HG03354 (cell line): Measurements from ENCODE around the gene CHD5.
"Not testable (repeated sequence)": the region's sequence is repeated elsewhere in the genome, so short reads cannot be mapped to it uniquely, and the experiment has no call there.

Experiments
- ATAC-seq: cut with Tn5 transposase; IDR thresholded peaks from one replicate; pipeline ENCODE4 v1.9.1; 2021; ENCODE audit warnings: mild to moderate bottlenecking; ENCODE audit not compliant: unreplicated experiment, poor library complexity, severe bottlenecking

Gene CHD5

GRCh38 chr1:6077061-6077460 is 103.1 kb downstream of the CHD5 start:
- not testable (repeated sequence) for ATAC-seq

GRCh38 chr1:6075748-6076147 is 104.4 kb downstream of the CHD5 start:
- ATAC-seq, result no peak

DNA sequence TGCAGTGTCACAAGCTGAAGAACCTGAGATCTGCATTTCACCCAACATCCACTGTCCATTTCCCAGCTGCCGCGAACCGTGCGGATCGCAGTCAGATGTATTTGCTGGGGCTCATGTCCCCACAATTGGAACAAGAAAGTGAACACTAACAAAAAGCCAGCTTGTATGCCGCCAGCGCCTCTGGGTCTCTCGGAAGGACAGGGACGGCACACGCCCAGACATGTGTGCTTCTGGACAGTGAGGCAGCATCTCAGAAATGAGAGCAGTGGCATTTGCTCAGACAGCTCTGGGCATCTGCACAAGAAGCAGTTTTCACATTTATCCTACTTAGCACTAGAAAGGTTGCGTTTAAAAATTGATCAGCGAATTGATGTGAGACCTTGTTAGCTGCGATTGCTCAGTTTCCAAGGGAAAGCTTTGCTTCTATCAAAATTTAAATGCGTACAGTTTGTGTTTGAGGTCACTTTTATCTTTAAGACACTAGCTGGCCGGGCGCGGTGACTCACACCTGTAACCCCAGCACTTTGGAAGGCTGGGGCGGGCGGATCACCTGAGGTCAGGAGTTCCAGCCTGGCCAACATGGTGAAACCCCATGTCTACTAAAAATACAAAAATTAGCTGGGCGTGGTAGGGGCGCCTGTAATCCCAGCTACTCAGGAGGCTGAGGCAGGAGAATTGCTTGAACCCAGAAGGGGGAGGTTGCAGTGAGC is 105.8 kb downstream of the CHD5 start:
- no peak for ATAC-seq

- no peak for ATAC-seq
These were observed 106.6 kb downstream of the CHD5 start for GRCh38 chr1:6073480-6074053.

GRCh38 chr1:6072774-6073479 is 107.2 kb downstream of the CHD5 start:
- no peak for ATAC-seq

- ATAC-seq, result no peak
These were observed 108.9 kb downstream of the CHD5 start for GRCh38 chr1:6071219-6071618.

DNA sequence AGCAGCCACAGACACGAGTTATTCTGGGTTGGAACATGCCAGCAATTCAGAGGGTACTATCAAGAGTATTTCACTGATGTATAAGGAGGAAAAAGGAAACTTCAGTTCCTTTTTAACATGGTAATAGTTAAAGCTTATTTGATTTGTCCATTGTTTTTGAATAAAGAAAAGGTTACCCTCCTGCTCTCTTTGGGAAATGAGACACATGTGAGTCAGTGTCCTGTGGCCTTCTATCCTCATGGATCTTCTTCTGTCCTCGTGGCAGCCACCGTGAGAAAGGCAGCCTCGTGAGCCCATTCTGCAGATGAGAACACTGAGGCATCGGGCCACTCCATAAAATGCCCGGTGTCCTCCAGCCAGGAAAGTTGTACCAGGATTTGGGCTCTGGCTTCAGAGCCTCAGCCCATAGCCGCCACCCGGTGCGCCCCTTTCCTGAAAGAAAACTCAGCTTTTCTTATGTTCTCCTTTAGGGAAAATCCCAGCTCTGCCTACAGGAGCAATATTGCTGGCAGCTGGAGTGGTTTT is 109.6 kb downstream of the CHD5 start:
- no peak for ATAC-seq

DNA sequence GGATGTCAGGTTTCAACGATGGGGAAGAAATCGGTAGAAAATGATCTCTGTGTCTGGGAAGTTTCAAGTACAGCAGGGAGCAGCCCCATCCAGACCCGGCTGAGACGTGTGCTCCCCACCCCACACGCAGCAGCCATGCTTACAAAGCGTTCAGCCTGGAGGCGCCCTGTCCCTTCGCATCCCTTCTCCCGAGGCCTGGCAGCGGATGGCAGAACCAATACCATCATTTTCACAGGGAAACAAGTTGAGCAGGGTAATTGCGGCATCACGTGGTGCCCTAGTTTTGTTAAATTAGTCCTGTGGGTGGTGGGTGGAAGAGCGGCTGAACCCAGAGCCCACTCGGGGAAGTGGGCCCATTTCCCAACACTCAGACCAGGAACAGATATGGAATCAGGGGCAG is 110.5 kb downstream of the CHD5 start:
- no peak for ATAC-seq

- no peak for ATAC-seq
These were observed 111.2 kb downstream of the CHD5 start for GRCh38 chr1:6068932-6069331.

DNA sequence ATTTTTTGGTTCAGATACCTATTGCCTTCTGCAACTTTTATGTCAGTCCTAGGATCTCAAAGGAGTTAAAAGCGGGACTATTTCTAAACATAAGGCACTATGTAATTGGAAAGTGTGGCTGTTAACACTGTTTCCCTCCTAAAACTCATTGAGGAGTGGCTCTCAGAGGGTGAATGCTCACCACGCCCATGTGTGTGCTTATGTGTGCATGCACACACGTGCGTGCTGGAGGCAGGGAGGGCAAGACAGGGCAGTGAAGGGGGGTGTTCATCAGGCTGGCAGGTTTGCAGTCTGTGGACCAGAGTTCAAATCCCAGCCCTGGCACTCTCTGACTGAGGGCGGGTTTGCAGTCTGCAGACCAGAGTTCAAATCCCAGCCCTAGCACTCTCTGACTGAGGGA is 112.0 kb downstream of the CHD5 start:
- ATAC-seq, result no peak

DNA sequence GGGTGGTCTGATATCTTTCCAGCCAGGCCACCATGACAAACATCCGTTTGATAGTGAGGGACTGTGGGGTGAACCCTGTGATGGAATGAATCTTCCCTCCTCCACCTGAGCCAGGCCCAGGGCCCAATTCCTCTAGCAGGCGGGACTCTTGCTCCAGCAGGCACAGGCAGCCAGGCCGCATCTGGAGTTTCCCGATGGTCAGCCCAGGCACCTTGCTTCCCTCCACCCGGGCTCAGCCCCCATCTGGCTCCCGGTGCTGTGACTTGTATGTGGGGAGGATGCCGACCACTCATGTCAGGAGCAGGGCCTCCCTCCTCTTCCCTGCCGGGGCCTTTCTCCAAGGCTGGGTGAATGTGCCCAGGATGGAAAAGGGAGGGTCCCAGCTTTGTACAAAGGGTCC is 113.4 kb downstream of the CHD5 start:
- ATAC-seq, result no peak

DNA sequence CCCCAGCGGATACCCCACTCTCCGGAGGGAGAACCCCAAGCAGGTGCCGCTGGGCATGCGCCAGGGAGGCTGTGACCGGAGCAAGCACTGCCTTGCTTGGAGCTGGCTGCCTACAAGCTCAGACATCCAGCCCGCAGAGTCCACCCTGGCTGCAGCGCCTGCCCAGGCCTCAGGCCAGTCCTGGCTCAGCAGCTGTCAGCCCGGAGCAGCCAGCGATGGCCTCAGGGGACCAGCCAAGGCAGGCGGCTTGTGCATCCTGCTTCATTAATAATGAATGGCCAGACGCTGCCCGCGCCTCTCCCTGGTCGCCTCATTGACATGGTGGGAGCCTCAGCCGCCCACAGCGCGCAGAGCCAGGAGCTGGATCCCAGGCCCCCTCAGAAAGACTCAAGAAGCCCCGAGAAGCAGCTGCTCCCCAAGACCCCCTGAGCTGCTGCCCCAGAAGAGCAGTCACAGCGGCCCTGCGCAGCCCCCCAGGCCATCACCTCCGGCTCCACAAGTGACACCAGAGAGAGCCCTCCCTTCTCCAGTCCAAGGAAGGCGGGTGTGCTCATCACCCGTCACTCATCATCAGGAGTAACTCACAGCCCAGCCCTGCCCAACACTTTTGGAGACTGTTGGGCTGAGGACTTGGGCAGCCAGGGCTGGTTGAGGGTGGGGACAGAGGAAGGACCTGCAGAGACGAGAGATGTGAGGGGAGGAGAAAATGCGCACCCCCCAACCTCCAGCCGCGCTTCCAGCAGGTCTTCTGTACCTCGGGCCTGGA is 114.8 kb downstream of the CHD5 start:
- ATAC-seq, result no peak

- ATAC-seq, result not testable (repeated sequence)
These were observed 116.5 kb downstream of the CHD5 start for GRCh38 chr1:6063532-6064053.

DNA sequence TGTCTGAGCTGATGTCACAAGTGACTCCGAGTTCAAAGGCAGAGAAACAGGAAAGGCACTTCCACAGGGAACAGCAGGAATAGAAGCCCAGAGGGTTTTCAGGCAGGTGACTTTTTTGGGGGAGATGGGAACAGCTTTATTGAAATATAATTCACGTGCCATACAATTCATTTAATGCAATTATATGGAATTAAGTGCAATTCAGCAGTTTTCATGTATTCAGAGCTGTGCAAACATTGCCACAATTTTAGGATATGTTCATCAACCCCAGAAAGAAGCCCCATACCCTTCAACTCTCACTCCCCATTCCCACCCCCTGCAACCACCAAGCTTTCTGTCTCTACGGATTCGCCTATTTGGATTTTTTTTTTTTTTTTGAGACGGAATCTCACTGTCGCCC is 117.5 kb downstream of the CHD5 start:
- ATAC-seq, result no peak

DNA sequence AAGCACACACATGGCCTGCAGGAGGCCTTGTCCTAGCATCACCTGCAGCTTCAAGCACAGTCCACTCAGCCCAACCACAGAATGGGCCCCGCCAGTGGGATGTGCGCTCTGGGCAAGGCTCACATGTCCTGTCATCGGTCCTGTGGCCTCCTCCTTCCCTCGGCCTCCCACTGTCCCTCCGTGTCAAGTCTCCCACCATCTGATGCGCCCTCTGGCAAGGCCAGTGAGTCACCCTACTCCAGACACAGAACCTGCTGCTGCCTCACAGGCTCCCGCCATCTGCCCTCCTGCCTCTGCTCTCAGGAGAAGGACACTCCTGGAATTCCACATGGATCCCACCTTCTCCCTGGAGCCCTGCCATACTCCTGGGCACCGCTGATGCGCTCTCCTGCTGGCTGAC is 120.3 kb downstream of the CHD5 start:
- no peak for ATAC-seq

DNA sequence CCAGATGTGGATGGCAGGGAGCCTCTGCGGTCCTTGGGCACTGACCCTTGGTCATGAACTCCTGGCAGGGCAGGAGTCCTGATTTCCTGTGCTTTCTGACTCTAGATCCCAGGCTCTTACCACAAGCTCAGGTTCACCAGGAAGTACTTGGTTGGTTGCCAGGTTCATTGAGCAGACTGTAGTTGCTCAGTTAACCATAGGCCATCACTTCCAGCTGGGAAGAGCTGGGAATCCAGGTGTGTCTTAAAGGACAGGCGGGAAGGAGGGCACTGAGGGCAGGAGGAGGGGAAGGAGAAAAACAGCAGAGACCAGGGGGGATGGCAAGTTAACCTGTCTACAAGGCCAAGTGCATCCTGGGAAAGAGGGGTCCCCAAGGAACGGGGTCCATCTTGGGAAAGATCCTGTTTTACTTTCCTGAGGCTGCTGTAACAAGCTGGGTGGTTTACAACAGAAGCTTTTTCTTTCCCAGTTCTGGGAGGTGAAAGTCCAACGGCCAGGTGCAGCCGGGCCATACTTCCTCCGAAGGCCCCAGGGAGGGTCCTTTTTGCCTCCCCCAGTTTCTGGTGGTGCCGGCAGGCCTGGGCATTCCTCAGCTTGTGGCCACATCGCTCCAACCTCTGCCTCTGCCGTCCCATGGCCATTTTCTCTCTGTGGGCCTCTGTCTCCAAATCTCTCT is 122.8 kb downstream of the CHD5 start:
- no peak for ATAC-seq

DNA sequence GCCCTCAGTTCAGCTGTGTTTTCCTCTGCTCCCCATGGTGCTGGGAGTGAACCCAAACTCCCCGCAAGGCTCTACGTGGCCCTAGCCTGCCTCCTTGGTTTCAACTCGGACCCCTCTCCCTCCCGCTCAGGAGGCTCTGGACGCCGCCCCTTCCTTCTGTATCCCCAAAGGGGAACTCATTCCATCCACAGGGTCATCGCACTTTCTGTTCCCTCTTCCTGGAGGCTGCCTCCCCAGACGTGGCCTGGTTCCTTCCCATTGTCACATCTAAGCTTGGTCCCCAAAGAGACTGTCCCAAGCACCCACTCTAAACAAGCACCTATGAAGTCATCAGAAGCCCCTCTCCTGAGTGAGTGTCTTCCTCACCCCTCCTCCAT is 123.6 kb downstream of the CHD5 start:
- no peak for ATAC-seq

DNA sequence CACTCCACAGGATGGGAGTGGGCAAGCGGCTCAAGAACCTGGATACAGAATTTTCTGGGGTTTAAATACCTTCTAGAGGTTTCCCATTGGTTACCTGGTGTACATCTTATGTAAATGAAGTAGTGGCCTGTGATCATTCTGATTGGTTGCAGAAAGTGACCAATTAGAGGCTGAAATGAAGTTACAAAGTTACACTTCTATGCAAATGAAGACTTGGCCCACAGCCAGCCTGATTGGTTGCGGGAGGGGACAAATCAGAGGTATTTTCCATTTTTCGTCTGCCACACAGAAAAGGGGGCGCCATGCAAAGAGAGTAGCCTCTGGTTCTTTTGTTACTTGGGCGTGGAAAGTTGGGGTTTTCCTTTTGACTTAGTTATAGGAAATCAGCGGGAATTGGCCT is 125.5 kb downstream of the CHD5 start:
- no peak for ATAC-seq

GRCh38 chr1:6053206-6053546 is 126.9 kb downstream of the CHD5 start:
- ATAC-seq, result no peak
